ENCODE measurements around the gene TRPM7.
"Not testable (repeated sequence)": the region's sequence is repeated elsewhere in the genome, so short reads cannot be mapped to it uniquely, and the experiment has no call there.

TRPM7 gene, protein sequence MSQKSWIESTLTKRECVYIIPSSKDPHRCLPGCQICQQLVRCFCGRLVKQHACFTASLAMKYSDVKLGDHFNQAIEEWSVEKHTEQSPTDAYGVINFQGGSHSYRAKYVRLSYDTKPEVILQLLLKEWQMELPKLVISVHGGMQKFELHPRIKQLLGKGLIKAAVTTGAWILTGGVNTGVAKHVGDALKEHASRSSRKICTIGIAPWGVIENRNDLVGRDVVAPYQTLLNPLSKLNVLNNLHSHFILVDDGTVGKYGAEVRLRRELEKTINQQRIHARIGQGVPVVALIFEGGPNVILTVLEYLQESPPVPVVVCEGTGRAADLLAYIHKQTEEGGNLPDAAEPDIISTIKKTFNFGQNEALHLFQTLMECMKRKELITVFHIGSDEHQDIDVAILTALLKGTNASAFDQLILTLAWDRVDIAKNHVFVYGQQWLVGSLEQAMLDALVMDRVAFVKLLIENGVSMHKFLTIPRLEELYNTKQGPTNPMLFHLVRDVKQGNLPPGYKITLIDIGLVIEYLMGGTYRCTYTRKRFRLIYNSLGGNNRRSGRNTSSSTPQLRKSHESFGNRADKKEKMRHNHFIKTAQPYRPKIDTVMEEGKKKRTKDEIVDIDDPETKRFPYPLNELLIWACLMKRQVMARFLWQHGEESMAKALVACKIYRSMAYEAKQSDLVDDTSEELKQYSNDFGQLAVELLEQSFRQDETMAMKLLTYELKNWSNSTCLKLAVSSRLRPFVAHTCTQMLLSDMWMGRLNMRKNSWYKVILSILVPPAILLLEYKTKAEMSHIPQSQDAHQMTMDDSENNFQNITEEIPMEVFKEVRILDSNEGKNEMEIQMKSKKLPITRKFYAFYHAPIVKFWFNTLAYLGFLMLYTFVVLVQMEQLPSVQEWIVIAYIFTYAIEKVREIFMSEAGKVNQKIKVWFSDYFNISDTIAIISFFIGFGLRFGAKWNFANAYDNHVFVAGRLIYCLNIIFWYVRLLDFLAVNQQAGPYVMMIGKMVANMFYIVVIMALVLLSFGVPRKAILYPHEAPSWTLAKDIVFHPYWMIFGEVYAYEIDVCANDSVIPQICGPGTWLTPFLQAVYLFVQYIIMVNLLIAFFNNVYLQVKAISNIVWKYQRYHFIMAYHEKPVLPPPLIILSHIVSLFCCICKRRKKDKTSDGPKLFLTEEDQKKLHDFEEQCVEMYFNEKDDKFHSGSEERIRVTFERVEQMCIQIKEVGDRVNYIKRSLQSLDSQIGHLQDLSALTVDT (N-terminal part only)

DNA sequence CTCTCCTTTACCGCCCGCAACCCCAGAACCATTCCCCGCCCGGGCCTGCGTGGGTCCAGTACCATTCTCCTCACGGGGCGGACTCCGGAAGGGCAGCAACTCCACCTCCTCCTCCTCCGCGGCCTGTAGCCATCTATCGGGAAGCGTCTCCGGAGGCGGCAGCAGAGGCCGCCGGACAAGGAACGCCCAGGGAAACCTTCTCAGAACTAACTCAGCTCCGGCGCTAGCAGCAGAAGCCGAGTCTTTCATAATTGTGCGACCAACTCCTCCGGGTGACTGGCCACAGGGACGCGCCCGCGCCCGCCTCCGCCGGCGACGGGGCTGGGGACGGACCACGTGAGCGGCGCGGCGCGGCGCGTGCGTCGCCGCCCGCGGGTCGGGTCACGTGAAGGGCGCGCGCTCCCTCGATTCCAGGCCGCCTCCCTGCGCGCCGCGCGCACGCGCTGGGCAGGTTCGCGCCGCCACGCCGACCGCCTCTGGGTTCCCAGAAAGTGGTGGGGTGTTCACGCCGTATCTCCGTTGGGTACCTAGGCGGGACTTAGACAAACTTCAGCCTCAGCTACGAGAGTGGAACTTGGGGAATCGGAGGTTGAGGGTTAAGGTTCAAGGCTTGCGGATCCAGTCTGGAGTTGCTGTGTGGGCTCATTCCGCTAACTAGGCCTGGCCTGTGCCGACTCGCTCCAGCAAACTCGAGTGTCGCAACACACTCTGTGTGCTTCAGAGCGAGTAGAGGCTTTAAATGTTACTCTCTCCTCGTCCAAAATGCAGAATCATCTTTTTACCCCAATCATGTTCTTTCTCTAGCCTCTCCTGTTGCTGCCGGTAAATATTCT is at the start of gene TRPM7:
TSS of gene TRPM7 (minus strand) at position 329 of the 833 bp plus-strand sequence. CDS start at position 65, 264 bp downstream.
- DNase-seq (ENCODE audit: low read depth in 2 of 2): peak; percentile 85 to 87

DNA sequence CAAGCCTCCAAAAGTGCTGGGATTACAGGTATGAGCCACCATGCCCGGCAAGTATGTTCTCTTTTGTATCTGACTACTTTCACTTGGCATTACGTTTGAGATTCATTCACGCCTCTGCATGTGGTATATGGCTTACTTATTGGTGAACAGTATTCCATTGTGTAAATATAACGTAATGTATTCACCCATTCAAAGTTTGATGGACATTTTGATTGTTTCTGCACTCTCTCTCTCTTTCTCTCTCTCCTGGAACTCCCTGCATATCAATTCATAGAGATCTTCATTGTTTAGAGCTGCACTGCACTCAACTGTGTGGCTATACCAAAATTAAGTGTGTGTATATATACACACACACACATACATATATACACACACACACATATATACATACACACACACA is 48.6 kb upstream of the TRPM7 start:
- no peak for DNase-seq (ENCODE audit: low read depth in 2 of 2)

DNA sequence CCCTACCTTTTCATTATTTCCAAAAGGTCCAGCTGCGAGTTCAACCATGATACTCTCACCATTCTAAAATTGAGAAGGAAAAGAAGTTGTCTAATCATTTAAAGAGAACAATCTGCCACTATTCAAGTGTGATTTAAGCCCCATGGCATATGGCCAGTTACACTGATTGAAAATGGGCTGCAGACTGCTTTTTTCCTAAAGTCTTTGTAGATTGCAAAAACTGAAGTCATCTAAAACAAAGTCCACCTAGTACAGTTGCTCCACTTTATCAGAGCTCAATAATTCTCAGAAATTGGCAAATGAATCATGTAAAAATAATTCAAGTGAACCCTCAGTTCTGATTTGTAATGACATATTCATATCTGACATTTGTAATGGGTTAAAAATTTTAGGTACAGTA is 39.7 kb upstream of the TRPM7 start:
- DNase-seq (ENCODE audit: low read depth in 2 of 2): no peak

DNA sequence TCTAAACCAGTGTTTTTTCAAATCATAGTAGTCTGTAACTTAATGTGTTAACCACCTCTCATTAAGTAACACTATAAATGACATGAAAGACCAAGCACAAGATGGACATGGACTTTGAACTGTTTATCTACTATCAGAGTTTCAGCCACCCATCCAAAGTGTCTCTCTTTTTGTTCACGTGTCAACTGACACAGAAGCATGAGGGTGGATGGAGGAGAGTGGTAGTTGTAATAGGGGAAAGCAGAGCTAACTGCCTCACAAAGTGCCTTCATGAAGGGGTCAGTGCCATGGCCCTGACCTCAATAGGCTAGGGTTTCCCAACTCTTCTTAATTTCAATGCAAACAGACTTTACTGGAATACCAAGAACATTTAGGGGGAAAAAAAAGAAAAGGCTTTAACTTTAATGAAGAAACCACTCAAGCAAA is 32.1 kb upstream of the TRPM7 start:
- no peak for DNase-seq (ENCODE audit: low read depth in 2 of 2)

DNA sequence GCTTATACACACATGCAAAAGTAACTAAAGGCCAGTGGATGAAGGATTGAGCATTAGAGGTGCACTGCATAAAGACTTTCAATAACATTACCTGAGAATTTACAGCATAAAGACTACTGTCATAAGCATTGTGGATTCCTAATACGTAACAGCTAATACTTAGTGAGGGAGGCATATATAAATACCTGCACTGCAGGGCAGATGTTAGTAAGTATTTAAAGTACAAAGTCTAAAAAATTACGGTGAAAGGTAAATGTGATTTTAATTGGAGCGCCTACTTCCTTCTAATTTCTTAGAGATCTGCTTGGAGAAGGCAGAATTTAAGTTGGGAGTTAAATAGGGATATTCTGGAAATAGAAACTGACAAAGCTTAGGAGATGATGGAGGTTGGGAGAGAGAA is 25.4 kb upstream of the TRPM7 start:
- DNase-seq (ENCODE audit: low read depth in 2 of 2): no peak

DNA sequence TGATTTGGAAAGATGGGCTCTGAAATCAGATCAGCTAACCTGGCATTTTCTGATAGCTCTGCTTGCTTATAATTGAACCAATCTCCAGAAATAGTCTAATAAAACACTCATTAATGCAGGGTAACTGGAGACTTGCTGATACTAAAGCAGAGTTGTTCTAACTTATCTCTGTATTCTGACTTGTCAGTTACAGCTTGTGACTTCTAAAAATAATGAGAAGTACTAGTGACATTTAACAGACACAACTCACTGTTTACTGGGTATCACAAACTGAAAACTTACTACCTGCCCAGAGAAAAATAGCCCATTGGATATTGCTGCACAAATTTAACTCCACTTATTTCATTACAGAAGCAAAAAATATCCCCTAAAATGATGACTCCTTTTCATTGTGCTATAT is 24.0 kb upstream of the TRPM7 start:
- no peak for DNase-seq (ENCODE audit: low read depth in 2 of 2)

DNA sequence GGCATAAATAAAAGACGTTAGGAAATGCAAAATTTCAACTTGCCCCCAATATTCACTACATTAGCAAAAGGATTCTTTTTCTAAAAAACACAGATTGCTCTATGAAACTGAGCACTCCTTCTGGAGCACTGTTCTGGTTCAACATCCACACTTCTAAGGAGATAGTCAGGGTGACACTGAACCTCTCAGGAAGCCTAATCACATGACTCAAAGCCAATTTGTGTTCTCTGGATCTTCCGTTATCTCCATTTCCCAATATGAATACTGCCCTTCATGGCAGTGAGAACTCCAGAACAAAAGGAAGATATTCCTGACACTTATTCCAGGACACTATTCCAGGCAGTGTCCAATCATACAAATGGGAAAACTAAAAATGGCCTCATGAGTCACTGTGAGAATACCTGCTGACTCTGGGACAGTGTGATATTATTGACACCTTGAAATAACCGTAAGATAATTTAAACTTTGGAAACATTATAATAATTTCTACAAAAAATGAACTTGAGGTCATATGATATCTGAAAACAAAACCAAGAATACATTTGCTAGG is 21.4 kb upstream of the TRPM7 start:
- no peak for DNase-seq (ENCODE audit: low read depth in 2 of 2)

DNA sequence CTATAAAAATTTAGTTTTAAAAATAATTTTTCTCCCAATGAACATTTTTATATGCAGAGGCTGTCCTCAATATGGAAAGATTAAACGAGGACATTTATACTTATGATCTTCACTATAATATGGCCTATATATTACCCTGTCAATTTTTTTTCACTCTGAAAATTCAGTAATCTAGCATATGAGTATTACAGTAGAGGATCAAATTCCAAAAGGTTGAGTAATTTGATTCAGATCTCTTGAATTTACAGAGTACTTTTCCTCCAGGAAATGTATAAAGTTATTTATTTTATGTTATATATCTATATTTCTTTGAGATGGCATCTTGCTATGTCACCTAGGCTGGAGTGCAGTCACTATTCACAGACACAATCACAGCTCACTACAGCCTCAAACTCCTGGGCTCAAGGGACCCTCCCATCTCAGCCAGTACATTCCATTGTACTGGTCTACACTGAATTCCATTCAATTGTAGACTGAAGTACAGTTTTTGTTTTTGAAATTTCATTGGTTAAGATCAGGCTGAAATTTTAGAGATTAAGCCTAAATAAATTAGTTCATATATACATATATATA is 16.3 kb upstream of the TRPM7 start:
- no peak for DNase-seq (ENCODE audit: low read depth in 2 of 2)

DNA sequence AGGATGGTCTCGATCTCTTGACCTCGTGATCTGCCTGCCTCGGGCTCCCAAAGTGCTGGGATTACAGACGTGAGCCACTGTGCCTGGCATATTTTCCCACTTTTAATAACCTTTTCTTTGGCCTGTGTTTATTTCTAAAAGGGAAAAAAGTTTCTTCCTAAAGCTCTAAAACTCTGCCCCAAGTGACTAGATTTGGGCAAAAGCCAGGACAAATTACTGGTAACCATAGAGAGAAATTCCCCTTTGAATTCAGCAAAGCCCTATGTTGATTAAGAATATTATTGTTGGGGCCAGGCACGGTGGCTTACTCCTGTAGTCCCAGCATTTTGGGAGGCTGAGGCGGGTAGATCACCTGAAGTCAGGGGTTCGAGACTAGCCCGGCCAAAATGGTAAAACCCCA is 11.5 kb upstream of the TRPM7 start:
- DNase-seq (ENCODE audit: low read depth in 2 of 2): no peak

DNA sequence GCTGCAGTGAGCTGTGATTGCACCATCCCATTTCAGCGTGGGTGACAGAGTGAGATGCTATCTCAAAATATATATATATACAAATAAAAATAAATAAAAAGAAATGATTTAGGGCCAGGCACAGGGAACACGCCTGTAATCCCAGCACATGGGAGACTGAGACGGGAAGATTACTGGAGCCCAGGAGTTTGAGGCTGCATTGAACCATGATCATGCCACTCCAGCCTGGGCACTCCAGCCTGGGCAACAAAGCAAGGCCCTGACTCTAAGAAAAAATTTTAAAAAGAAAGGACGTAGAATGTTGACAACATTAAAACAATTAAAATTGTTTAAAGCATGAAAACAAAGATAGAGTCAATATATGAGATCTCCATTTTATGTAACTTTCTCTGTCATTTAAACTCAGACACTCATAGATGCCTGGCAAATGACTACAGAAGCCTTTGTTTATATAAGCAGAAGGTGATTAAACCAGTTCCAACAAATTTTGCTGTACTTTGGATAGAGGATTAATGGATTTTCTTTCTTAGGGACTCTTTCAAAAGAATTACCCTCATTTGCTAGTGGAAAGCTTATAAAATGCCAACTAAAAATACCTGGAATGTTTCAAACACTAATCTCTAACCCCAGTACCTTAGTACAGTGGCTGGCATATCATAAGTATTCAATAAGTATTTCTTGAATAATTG is 10.7 kb upstream of the TRPM7 start:
- DNase-seq (ENCODE audit: low read depth in 2 of 2): no peak

DNA sequence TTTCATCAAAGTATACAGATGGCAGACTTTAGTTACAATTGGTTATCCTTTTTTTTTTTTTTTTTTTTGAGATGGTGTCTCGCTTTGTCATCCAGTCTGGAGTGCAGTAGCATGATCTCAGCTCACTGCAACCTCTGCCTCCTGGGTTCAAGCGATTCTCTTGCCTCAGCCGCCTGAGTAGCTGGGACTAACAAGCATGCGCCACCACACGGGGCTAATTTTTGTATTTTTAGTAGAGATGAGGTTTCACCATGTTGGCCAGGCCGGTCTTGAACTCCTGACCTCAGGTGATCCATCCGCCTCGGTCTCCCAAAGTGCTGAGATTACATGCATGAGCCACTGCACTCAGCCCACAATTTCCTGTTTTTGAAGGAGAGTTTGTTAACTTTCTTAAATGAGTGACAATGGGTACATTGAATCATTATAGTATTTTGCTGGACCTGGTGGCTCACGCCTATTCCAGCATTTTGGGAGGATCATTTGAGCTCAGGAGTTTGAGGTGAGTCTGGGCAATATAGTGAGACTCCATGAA is 8.1 kb upstream of the TRPM7 start:
- not testable (repeated sequence) for DNase-seq (ENCODE audit: low read depth in 2 of 2)

DNA sequence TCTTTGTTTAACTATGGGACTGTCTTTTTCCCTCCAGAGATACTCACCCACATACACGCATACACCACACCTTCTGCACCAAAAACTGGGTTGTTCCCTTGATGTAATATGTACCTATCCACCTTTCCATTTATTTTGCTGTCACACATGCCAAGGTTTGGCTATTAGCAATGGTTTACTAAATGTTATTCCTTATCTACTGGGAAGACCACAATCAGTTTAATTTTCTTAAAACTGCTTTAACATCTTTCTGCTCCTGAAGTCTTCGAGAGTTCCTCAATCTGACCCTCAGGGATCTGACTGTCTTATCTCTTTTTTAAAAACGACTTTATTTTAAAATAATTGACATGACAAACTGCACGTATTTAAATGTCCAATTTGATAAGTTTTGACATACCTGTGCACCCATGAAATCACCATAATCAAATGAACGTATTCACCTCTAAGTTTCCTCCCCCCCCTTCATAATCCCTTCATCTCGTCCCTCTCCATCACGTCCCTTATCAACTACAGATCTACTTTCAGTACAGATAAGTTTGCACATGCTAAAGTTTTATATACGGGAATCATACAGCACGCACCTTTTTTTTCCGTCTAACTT is 805 bp upstream of the TRPM7 start:
- no peak for DNase-seq (ENCODE audit: low read depth in 2 of 2)

DNA sequence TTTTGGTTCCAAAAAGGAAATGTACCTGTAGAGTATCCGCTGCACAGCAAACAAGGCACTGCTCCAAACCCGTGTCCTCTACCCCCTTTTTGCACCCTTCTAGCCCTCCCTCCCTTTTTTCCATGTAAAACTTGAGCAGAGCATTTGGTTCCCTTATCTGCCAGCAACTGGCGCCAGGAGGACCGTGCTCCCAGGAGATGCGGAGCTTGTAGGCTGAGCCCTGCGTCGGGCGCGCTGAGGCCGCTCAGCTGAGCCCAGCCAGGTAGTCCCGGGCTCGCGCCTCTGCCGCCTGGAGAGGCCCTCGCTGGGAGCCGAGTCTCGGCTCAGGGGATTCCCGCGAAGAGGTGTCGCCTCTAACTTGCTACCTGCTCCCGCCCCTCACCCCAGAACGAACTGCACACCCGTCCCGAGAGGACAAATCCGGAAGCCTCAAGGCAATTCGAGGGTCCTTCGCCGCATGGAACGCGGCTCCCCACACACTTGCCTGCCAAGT is 575 bp downstream of the TRPM7 start:
- DNase-seq (ENCODE audit: low read depth in 2 of 2): peak; percentile 60 to 72

DNA sequence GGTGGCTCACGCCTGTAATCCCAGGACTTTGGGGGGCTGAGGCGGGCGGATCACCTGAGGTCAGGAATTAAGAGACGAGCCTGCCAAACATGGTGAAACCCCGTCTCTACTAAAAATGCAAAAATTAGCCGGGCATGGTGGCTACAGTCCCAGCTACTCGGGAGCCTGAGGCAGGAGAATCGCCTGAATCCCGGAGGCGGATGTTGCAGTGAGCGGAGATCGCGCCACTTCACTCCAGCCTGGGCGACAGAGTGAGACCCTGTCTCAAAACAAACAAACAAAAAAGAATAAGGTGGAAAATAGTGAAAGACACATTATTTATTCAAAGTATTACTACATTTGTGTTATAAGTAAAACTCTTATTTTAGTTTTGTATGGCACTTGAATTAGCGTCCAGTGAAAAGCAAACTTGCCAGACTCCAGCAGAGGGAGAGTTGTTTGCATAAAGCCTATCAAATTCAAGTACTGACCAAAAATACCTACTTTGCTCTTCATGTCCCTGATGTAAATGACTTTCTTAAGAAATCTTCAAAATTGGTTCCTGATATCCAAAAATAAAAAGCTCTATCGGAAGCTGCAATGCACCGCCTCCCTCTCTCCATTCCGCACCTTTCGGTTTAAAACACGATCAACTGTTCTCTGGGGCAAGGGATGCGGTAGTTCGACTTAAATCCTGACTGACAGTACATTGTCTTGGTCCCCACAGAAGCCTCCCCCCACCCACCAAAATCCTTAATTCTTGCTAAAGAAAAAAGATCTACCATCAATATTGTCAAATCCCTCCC is 1.2 kb downstream of the TRPM7 start:
- DNase-seq (ENCODE audit: low read depth in 2 of 2): no peak

DNA sequence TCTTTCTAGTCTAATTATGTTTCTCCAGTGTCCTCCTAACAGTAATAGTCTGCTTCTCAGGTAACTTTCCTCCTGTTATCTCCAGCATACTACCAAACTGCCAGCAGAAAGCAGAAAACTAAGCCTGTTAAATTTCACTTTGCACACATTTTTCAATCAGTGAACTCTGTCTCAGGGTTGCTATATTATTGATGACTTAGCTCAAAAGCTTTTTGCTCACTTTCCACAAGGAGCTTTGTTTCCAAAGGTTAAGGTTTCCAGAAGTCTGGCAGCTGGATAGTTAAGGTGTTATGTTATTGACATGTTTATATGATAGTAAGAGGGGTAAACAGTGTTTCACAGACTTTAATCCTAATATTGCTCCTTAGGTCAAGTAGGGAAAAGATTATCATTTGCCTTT is 5.1 kb downstream of the TRPM7 start:
- no peak for DNase-seq (ENCODE audit: low read depth in 2 of 2)

DNA sequence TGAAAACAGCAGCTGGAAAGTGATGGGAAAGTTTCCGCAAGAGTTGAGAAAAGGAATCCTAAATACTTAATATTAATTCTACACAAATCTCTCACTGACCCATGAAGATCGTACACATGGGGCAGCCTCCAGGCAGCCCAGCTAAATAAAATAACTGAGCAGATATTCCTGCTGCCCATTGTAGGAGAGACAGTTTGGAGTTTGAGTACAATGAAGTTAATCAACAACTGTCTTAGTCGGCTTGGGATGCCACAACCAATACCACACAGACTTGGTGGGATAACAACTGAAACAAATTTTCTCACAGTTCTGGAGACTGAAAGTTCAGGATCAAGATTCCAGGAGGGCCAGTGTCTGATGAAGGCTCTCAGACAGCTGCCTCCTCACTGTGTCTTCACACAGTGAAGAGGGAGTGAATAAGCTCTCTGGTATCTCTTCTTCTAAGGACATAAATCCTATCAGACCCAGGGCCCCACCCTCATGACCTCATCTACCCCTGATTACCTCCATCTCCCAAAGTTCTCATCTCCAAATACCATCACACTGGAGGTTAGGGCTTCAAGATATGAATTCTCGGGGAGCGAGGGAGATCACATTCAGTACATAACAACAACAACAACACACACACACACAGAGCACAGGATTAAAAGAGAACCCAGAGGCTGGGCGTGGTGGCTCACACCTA is 9.7 kb downstream of the TRPM7 start:
- DNase-seq (ENCODE audit: low read depth in 2 of 2): no peak

DNA sequence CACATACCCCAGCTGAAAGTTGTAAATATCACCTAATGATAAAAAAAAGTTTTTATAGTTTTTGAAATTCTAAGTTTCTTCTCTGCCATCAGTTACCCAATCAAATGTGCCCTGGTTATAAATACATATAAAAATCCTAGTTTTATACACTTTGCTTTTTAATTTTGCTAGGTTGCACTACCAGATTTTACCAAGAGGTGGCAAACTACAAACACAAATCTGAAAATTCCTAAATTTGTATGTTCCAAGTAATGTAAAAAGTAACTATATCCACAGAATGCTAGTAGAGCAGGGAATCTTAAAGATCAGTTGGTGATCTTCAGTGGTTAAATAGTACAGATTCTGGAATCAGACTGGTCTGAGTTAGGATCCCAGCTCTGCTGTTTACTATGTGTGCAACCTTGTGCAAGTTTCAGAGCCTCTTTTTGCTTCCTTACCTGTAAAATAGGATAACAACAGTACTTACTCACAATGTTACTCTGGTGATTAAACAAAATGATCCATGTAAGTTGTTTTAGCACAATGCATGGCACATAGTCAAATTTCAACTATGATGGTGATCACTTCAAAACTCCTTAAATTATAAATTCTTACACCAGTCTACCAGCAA is 11.0 kb downstream of the TRPM7 start:
- no peak for DNase-seq (ENCODE audit: low read depth in 2 of 2)

Measured in stimulated activated CD4-positive, alpha-beta T cell treated with anti-CD3 and anti-CD28 coated beads, Interleukin-4, amount 100 ng/mL, for 48 hours (primary cell).